GM23338 (cell line): Measurements from ENCODE around the gene FFAR2. TPM values are rescaled to one million over a fixed set of nuclear protein-coding genes. Genes with fewer than 3 reads are reported as not detected.

Experiments
- ATAC-seq: fragments of 200-7000 bp; cut with Tn5 transposase; 3 replicates; pipeline ENCODE4 v1.9.1; 2020
- DNase-seq: peaks from one replicate; pipeline ENCODE4 v3.0.0-alpha.2; 2015; ENCODE audit warnings: low spot score
- H2AFZ ChIP-seq: fragments of 200-600 bp; sonication (generic); 2 replicates; pipeline ENCODE4 v1.8.0; 2016; ENCODE audit warnings: antibody characterized with exemption, mild to moderate bottlenecking, moderate library complexity
- H3F3A ChIP-seq: fragments of 200-600 bp; sonication (generic); replicated peaks from 2 replicates; pipeline ENCODE4 v1.8.0; 2017; ENCODE audit warnings: antibody characterized with exemption, mixed run types, low read depth
- H3K27ac ChIP-seq: fragments of 200-600 bp; sonication (generic); 2 replicates; pipeline ENCODE4 v1.6.1; 2016; ENCODE audit warnings: low read depth
- H3K27me3 ChIP-seq: fragments of 200-600 bp; sonication (generic); 2 replicates; pipeline ENCODE4 v1.8.0; 2016; ENCODE audit warnings: mild to moderate bottlenecking, mixed run types, moderate library complexity; ENCODE audit not compliant: insufficient read depth
- H3K36me3 ChIP-seq: fragments of 200-600 bp; sonication (generic); 2 replicates; pipeline ENCODE4 v1.8.0; 2016; ENCODE audit warnings: mild to moderate bottlenecking; ENCODE audit not compliant: insufficient read depth
- H3K4me1 ChIP-seq: fragments of 200-600 bp; sonication (generic); 2 replicates; pipeline ENCODE4 v1.8.0; 2016; ENCODE audit warnings: mild to moderate bottlenecking, moderate library complexity; ENCODE audit not compliant: insufficient read depth
- H3K4me2 ChIP-seq: fragments of 200-600 bp; sonication (generic); 2 replicates; pipeline ENCODE4 v1.7.1; 2017; ENCODE audit warnings: mixed run types
- H3K4me3 ChIP-seq: fragments of 200-600 bp; sonication (generic); 2 replicates; pipeline ENCODE4 v1.6.1; 2016; ENCODE audit warnings: mixed run types
- H3K79me2 ChIP-seq: fragments of 200-600 bp; sonication (generic); replicated peaks from 2 replicates; pipeline ENCODE4 v1.8.0; 2017; ENCODE audit warnings: mild to moderate bottlenecking; ENCODE audit not compliant: insufficient read depth
- H3K9me2 ChIP-seq: fragments of 200-600 bp; sonication (generic); 2 replicates; pipeline ENCODE4 v1.8.0; 2017; ENCODE audit not compliant: insufficient read depth
- H4K20me1 ChIP-seq: fragments of 200-600 bp; sonication (generic); replicated peaks from 2 replicates; pipeline ENCODE4 v1.8.0; 2017; ENCODE audit warnings: mild to moderate bottlenecking; ENCODE audit not compliant: insufficient read depth
- H3K27ac Mint-ChIP-seq: 2 replicates; pipeline ENCODE4 v1.8.0; 2020; ENCODE audit warnings: inconsistent platforms, mild to moderate bottlenecking, moderate library complexity, mixed read lengths
- H3K27me3 Mint-ChIP-seq: 3 replicates; pipeline ENCODE4 v1.8.0; 2022; ENCODE audit warnings: low read depth, mild to moderate bottlenecking, moderate library complexity, mixed read lengths, inconsistent platforms; ENCODE audit not compliant: insufficient read depth, poor library complexity
- H3K36me3 Mint-ChIP-seq: 3 replicates; pipeline ENCODE4 v1.8.0; 2021; ENCODE audit warnings: low read depth, mild to moderate bottlenecking, inconsistent platforms, moderate library complexity, mixed read lengths
- H3K4me1 Mint-ChIP-seq: 3 replicates; pipeline ENCODE4 v1.8.0; 2020; ENCODE audit warnings: mild to moderate bottlenecking, inconsistent platforms, mixed read lengths
- H3K4me3 Mint-ChIP-seq: 3 replicates; pipeline ENCODE4 v1.8.0; 2021; ENCODE audit warnings: moderate library complexity, mild to moderate bottlenecking, inconsistent platforms, mixed read lengths
- H3K9me3 Mint-ChIP-seq: 3 replicates; pipeline ENCODE4 v1.8.0; 2020; ENCODE audit warnings: moderate library complexity, mild to moderate bottlenecking, inconsistent platforms, mixed read lengths
- EZH2 ChIP-seq: fragments of 200-600 bp; sonication (generic); IDR thresholded peaks from one replicate; pipeline ENCODE4 v1.8.0; 2017; ENCODE audit warnings: antibody characterized with exemption, mild to moderate bottlenecking, low read depth; ENCODE audit not compliant: unreplicated experiment
- EZH2phosphoT487 ChIP-seq: fragments of 200-600 bp; sonication (generic); IDR thresholded peaks from one replicate; pipeline ENCODE4 v1.8.1; 2018; ENCODE audit warnings: antibody characterized with exemption; ENCODE audit not compliant: unreplicated experiment
- JUNB ChIP-seq: IDR thresholded peaks from one replicate; pipeline ENCODE4 v1.6.1; 2016; ENCODE audit warnings: antibody characterized with exemption; ENCODE audit not compliant: unreplicated experiment
- ZNF114 ChIP-seq: fragments of 250-450 bp; sonication (Bioruptor Pico); IDR thresholded peaks from 2 replicates; pipeline ENCODE4 v1.5.0; 2020; ENCODE audit warnings: mild to moderate bottlenecking, moderate library complexity
- polyA plus RNA-seq: library from polyadenylated mRNA; unstranded; fragments of >200 nt; fragmentation: Nextera tagmentation; extraction: Ambion mirVana; gene quantifications from 2 replicates; pipeline ENCODE4 v1.2.1, GENCODE V29; 2016
- total RNA-seq: library from RNA; depleted of rRNA; stranded (reverse); fragments of >200 nt; shearing (Covaris generic); gene quantifications from 2 replicates; pipeline ENCODE4 v1.2.3, GENCODE V29; 2014
- TF ChIP-seq, protein P1 (sequence below): fragments of 250-450 bp; sonication (Bioruptor Pico); IDR thresholded peaks from 2 replicates; pipeline ENCODE4 v1.5.0; 2020; ENCODE audit warnings: mild to moderate bottlenecking, moderate library complexity
- TF ChIP-seq, protein P2 (sequence below), 2 experiments: fragments of 200-600 bp in 1 of 2; sonication (generic) in 1 of 2; conservative IDR thresholded peaks; 2 replicates each; pipeline versions ENCODE4 v1.5.1 to v1.6.1; 2016 to 2017; ENCODE audit warnings: antibody characterized with exemption in 2 of 2, low read depth in 2 of 2, mild to moderate bottlenecking in 2 of 2, moderate library complexity in 1 of 2

FFAR2 gene
- total and polyA plus RNA-seq, 2 experiments from 2014 or later: not detected

DNA sequence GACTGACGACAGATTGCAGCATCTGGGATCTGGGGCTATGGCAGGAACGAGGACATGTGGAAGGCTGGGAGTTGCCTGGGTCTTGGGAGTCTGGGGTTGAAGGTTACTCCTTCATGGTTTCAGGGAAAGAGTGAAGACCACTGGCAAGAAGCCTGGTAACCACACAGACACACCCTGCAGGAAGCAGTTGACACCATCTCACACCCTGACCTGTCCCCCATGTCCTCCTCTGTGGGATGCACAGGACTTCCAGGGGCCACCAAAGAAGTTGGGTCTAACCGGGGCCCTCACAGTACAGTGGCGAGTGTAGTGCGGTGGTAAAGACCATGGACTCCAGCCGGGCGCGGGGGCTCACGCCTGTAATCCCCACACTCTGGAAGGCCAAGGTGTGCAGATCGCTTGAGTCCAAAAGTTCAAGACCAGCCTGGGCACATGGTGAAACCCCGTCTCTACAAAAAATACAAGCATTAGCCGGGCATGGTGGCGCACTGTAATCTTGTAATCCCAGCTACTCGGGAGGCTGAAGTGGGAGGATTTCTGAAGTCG, 10.6 kb upstream of the FFAR2 start:
- Histone ChIP-seq H3K9me2 (no peaks in the 10 kb centered on the region), H3K4me1 (no peaks in the 10 kb centered on the region), H3K27ac (no peak overlapping the region), H3K4me2 (no peak overlapping the region), H3F3A (no peaks in the 10 kb centered on the region), H3K79me2 (no peaks in the 10 kb centered on the region), H3K36me3 (no peaks in the 10 kb centered on the region), H3K27me3 (no peaks in the 10 kb centered on the region), H4K20me1 (no peaks in the 10 kb centered on the region), H3K4me3 (no peak overlapping the region), H2AFZ (no peak overlapping the region)
- Mint-ChIP-seq H3K27ac (no peak overlapping the region), H3K36me3 (no peaks in the 10 kb centered on the region), H3K4me1 (no peaks in the 10 kb centered on the region), H3K4me3 (no peak overlapping the region), H3K9me3 (no peaks in the 10 kb centered on the region), H3K27me3 (peaks cover 5% of the 10 kb centered on the region)
- no peak for DNase-seq
- TF ChIP-seq EZH2: no peak
- no peak for ATAC-seq

GRCh38 chr19:35438096-35438495, 10.0 kb upstream of the FFAR2 start:
- Histone ChIP-seq H3K27me3 (no peaks in the 10 kb centered on the region), H3K36me3 (no peaks in the 10 kb centered on the region), H3K4me1 (no peaks in the 10 kb centered on the region), H3K79me2 (no peaks in the 10 kb centered on the region), H4K20me1 (no peaks in the 10 kb centered on the region), H3F3A (no peaks in the 10 kb centered on the region), H3K9me2 (no peaks in the 10 kb centered on the region), H2AFZ (0 out of 2 replicates have a peak overlapping the region, but pooled peaks have one; percentile 29), H3K4me2 (no peak overlapping the region), H3K27ac (no peak overlapping the region), H3K4me3 (no peak overlapping the region)
- no peak overlapping the region for H3K4me3 Mint-ChIP-seq
- TF ChIP-seq JUNB: no peak
- TF ChIP-seq ZNF114 (CRISPR knock-in tag): no peak
- TF ChIP-seq, protein P1, sequence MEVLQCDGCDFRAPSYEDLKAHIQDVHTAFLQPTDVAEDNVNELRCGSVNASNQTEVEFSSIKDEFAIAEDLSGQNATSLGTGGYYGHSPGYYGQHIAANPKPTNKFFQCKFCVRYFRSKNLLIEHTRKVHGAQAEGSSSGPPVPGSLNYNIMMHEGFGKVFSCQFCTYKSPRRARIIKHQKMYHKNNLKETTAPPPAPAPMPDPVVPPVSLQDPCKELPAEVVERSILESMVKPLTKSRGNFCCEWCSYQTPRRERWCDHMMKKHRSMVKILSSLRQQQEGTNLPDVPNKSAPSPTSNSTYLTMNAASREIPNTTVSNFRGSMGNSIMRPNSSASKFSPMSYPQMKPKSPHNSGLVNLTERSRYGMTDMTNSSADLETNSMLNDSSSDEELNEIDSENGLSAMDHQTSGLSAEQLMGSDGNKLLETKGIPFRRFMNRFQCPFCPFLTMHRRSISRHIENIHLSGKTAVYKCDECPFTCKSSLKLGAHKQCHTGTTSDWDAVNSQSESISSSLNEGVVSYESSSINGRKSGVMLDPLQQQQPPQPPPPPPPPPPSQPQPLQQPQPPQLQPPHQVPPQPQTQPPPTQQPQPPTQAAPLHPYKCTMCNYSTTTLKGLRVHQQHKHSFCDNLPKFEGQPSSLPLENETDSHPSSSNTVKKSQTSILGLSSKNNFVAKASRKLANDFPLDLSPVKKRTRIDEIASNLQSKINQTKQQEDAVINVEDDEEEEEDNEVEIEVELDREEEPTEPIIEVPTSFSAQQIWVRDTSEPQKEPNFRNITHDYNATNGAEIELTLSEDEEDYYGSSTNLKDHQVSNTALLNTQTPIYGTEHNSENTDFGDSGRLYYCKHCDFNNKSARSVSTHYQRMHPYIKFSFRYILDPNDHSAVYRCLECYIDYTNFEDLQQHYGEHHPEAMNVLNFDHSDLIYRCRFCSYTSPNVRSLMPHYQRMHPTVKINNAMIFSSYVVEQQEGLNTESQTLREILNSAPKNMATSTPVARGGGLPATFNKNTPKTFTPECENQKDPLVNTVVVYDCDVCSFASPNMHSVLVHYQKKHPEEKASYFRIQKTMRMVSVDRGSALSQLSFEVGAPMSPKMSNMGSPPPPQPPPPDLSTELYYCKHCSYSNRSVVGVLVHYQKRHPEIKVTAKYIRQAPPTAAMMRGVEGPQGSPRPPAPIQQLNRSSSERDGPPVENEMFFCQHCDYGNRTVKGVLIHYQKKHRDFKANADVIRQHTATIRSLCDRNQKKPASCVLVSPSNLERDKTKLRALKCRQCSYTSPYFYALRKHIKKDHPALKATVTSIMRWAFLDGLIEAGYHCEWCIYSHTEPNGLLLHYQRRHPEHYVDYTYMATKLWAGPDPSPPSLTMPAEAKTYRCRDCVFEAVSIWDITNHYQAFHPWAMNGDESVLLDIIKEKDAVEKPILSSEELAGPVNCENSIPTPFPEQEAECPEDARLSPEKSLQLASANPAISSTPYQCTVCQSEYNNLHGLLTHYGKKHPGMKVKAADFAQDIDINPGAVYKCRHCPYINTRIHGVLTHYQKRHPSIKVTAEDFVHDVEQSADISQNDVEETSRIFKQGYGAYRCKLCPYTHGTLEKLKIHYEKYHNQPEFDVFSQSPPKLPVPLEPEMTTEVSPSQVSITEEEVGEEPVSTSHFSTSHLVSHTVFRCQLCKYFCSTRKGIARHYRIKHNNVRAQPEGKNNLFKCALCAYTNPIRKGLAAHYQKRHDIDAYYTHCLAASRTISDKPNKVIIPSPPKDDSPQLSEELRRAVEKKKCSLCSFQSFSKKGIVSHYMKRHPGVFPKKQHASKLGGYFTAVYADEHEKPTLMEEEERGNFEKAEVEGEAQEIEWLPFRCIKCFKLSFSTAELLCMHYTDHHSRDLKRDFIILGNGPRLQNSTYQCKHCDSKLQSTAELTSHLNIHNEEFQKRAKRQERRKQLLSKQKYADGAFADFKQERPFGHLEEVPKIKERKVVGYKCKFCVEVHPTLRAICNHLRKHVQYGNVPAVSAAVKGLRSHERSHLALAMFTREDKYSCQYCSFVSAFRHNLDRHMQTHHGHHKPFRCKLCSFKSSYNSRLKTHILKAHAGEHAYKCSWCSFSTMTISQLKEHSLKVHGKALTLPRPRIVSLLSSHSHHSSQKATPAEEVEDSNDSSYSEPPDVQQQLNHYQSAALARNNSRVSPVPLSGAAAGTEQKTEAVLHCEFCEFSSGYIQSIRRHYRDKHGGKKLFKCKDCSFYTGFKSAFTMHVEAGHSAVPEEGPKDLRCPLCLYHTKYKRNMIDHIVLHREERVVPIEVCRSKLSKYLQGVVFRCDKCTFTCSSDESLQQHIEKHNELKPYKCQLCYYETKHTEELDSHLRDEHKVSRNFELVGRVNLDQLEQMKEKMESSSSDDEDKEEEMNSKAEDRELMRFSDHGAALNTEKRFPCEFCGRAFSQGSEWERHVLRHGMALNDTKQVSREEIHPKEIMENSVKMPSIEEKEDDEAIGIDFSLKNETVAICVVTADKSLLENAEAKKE: no peak
- TF ChIP-seq EZH2phosphoT487: no peak
- TF ChIP-seq, protein P2, sequence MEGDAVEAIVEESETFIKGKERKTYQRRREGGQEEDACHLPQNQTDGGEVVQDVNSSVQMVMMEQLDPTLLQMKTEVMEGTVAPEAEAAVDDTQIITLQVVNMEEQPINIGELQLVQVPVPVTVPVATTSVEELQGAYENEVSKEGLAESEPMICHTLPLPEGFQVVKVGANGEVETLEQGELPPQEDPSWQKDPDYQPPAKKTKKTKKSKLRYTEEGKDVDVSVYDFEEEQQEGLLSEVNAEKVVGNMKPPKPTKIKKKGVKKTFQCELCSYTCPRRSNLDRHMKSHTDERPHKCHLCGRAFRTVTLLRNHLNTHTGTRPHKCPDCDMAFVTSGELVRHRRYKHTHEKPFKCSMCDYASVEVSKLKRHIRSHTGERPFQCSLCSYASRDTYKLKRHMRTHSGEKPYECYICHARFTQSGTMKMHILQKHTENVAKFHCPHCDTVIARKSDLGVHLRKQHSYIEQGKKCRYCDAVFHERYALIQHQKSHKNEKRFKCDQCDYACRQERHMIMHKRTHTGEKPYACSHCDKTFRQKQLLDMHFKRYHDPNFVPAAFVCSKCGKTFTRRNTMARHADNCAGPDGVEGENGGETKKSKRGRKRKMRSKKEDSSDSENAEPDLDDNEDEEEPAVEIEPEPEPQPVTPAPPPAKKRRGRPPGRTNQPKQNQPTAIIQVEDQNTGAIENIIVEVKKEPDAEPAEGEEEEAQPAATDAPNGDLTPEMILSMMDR (conservative IDR thresholded peaks at IDR 0.05; ENCODE audit: low read depth in 2 of 2): no peak
- H3K27me3 Mint-ChIP-seq: peaks cover 5% of the 10 kb centered on the region
- DNase-seq: no peak
- H3K27ac Mint-ChIP-seq: no peak overlapping the region
- ATAC-seq: no peak
- no peaks in the 10 kb centered on the region for H3K4me1 Mint-ChIP-seq
- H3K9me3 Mint-ChIP-seq: no peaks in the 10 kb centered on the region
- H3K36me3 Mint-ChIP-seq: no peaks in the 10 kb centered on the region
